SK-N-SH (cell line): Measurements from ENCODE around the gene NEK8. TPM values are rescaled to one million over a fixed set of nuclear protein-coding genes. Genes with fewer than 3 reads are reported as not detected.

ENCODE experiments used
- CTCF ChIA-PET: fragments of 300-600, 350-600 bp; formaldehyde crosslinking; extraction: SDS; loops from one replicate; lab custom pipeline; 2021; lab: Yijun Ruan, JAX
- POLR2A ChIA-PET: fragments of 350-600 bp; sonication (Branson Sonifier 250); formaldehyde crosslinking; extraction: SDS; loops from one replicate; lab custom pipeline; 2020; ENCODE audit warnings: antibody characterized with exemption, inconsistent platforms; lab: Yijun Ruan, JAX
- DNase-seq: peaks from one replicate; pipeline ENCODE4 v3.0.0; 2012
- H2AFZ ChIP-seq: fragments of 200-600 bp; sonication (generic); 2 replicates; pipeline ENCODE4 v1.8.1; 2016; ENCODE audit warnings: antibody characterized with exemption, mild to moderate bottlenecking, low read depth
- H3F3A ChIP-seq: fragments of 200-600 bp; sonication (generic); replicated peaks from 2 replicates; pipeline ENCODE3; 2016; ENCODE audit warnings: antibody characterized with exemption, mild to moderate bottlenecking; ENCODE audit not compliant: insufficient read depth
- H3K27ac ChIP-seq, 2 experiments: fragments of 200-500 bp in 1 of 2; fragments of 200-600 bp in 1 of 2; sonication (Bioruptor generic) in 1 of 2; sonication (generic), shearing (Covaris generic) in 1 of 2; 2 replicates each; pipeline versions ENCODE4 v1.5.1 to v1.6.1; 2014 to 2016; ENCODE audit warnings: low read depth in 2 of 2, inconsistent platforms in 1 of 2, low read length in 1 of 2, mild to moderate bottlenecking in 1 of 2, mixed read lengths in 1 of 2
- H3K27me3 ChIP-seq: fragments of 200-600 bp; sonication (generic), shearing (Covaris generic); 2 replicates; pipeline ENCODE4 v1.6.1; 2016; ENCODE audit warnings: mixed run types; ENCODE audit not compliant: insufficient read depth
- H3K36me3 ChIP-seq, 2 experiments: fragments of 200-500 bp in 1 of 2; fragments of 200-600 bp in 1 of 2; sonication (Bioruptor generic) in 1 of 2; sonication (generic) in 1 of 2; replicated peaks in 1 of 2; 2 replicates each; pipeline versions ENCODE3 to v1.5.1; 2014 to 2016; ENCODE audit warnings: low read length in 1 of 2, mild to moderate bottlenecking in 1 of 2; ENCODE audit not compliant: insufficient read depth in 2 of 2, control insufficient read depth in 1 of 2
- H3K4me1 ChIP-seq, 2 experiments: fragments of 200-500 bp in 1 of 2; fragments of 200-600 bp in 1 of 2; sonication (Bioruptor generic) in 1 of 2; sonication (generic), shearing (Covaris generic) in 1 of 2; 2 replicates each; pipeline versions ENCODE4 v1.5.1 to v1.6.1; 2014 to 2016; ENCODE audit warnings: low read depth in 1 of 2, low read length in 1 of 2, mixed run types in 1 of 2; ENCODE audit not compliant: insufficient read depth in 2 of 2, control insufficient read depth in 1 of 2
- H3K4me2 ChIP-seq: fragments of 200-600 bp; sonication (generic), shearing (Covaris generic); 2 replicates; pipeline ENCODE4 v1.6.1; 2017; ENCODE audit warnings: mixed run types
- H3K4me3 ChIP-seq, 2 experiments: fragments of 200-500 bp in 1 of 2; fragments of 200-600 bp in 1 of 2; sonication (Bioruptor generic) in 1 of 2; sonication (generic), shearing (Covaris generic) in 1 of 2; 2 replicates each; pipeline versions ENCODE4 v1.5.1 to v1.8.1; 2014 to 2016; ENCODE audit warnings: low read depth in 2 of 2, inconsistent platforms in 1 of 2, low read length in 1 of 2, mild to moderate bottlenecking in 1 of 2, mixed read lengths in 1 of 2, moderate library complexity in 1 of 2
- H3K79me2 ChIP-seq: fragments of 200-600 bp; sonication (generic); 2 replicates; pipeline ENCODE4 v1.8.1; 2017; ENCODE audit warnings: mild to moderate bottlenecking; ENCODE audit not compliant: insufficient read depth
- H3K9ac ChIP-seq: fragments of 200-600 bp; sonication (generic); 2 replicates; pipeline ENCODE4 v1.6.1; 2017; ENCODE audit warnings: mixed run types
- H3K9me2 ChIP-seq: fragments of 200-600 bp; sonication (generic); 2 replicates; pipeline ENCODE4 v1.6.1; 2017; ENCODE audit warnings: mixed run types
- H3K9me3 ChIP-seq: fragments of 200-600 bp; sonication (generic); 2 replicates; pipeline ENCODE4 v1.6.1; 2017; ENCODE audit warnings: mixed run types, mild to moderate bottlenecking, moderate library complexity
- H4K20me1 ChIP-seq: fragments of 200-600 bp; sonication (generic); 2 replicates; pipeline ENCODE4 v1.6.1; 2017; ENCODE audit warnings: mild to moderate bottlenecking, mixed run types; ENCODE audit not compliant: insufficient read depth
- ELF1 ChIP-seq: IDR thresholded peaks from 2 replicates; pipeline ENCODE4 v1.4.0; 2012
- EP300 ChIP-seq, 2 experiments: IDR thresholded peaks; 2 replicates each; pipeline versions ENCODE4 v1.4.0 to v1.6.1; 2012; ENCODE audit warnings: borderline replicate concordance in 1 of 2, low read depth in 1 of 2, low read length in 1 of 2
- EZH2phosphoT487 ChIP-seq: fragments of 200-600 bp; sonication (generic); IDR thresholded peaks from 2 replicates; pipeline ENCODE4 v1.6.1; 2017; ENCODE audit warnings: low read depth, mixed run types, mild to moderate bottlenecking, antibody characterized with exemption, moderate library complexity, borderline replicate concordance
- FOSL2 ChIP-seq: IDR thresholded peaks from 2 replicates; pipeline ENCODE4 v1.4.0; 2012; ENCODE audit warnings: low read depth, mild to moderate bottlenecking, moderate library complexity, borderline replicate concordance
- FOXJ3 ChIP-seq: sonication (generic); formaldehyde crosslinking; IDR thresholded peaks from 2 replicates; pipeline ENCODE4 v1.5.1; 2020; ENCODE audit warnings: mild to moderate bottlenecking, missing genetic modification reagents
- FOXM1 ChIP-seq: IDR thresholded peaks from 2 replicates; pipeline ENCODE4 v1.4.0; 2012; ENCODE audit warnings: low read depth, mild to moderate bottlenecking
- GABPA ChIP-seq: IDR thresholded peaks from 2 replicates; pipeline ENCODE4 v1.4.0; 2012; ENCODE audit warnings: low read depth, mild to moderate bottlenecking
- GATA2 ChIP-seq: sonication (generic); formaldehyde crosslinking; IDR thresholded peaks from 2 replicates; pipeline ENCODE4 v1.5.0; 2020; ENCODE audit warnings: mild to moderate bottlenecking, missing genetic modification reagents
- MEF2A ChIP-seq: IDR thresholded peaks from 2 replicates; pipeline ENCODE4 v1.4.0; 2012; ENCODE audit warnings: low read depth, borderline replicate concordance
- MXI1 ChIP-seq: IDR thresholded peaks from 2 replicates; pipeline ENCODE4 v1.6.1; 2012; ENCODE audit warnings: mild to moderate bottlenecking, low read depth, low read length, improper control_type of control experiment
- NFIC ChIP-seq: IDR thresholded peaks from 2 replicates; pipeline ENCODE4 v1.4.0; 2012; ENCODE audit warnings: borderline replicate concordance
- POLR2AphosphoS5 ChIP-seq: IDR thresholded peaks from 2 replicates; pipeline ENCODE4 v1.6.1; 2012; ENCODE audit warnings: low read depth, low read length
- RAD21 ChIP-seq: IDR thresholded peaks from 2 replicates; pipeline ENCODE4 v1.6.1; 2012; ENCODE audit warnings: mild to moderate bottlenecking, low read length
- RCOR1 ChIP-seq: fragments of 150-350 bp; IDR thresholded peaks from 2 replicates; pipeline ENCODE4 v1.6.1; 2017; ENCODE audit warnings: antibody characterized with exemption, low read length
- REST ChIP-seq: IDR thresholded peaks from 2 replicates; pipeline ENCODE4 v1.6.1; 2012; ENCODE audit warnings: mild to moderate bottlenecking, low read depth, low read length, moderate library complexity
- SIN3A ChIP-seq: IDR thresholded peaks from 2 replicates; pipeline ENCODE4 v1.6.1; 2012; ENCODE audit warnings: low read depth, mild to moderate bottlenecking, low read length, moderate library complexity, borderline replicate concordance
- SMC3 ChIP-seq: IDR thresholded peaks from 2 replicates; pipeline ENCODE4 v1.6.1; 2012; ENCODE audit warnings: low read depth, low read length, improper control_type of control experiment
- TCF12 ChIP-seq: IDR thresholded peaks from 2 replicates; pipeline ENCODE4 v1.4.0; 2012
- YY1 ChIP-seq: IDR thresholded peaks from 2 replicates; pipeline ENCODE4 v1.4.0; 2012; ENCODE audit warnings: low read depth, mild to moderate bottlenecking
- WGBS: methylation state at CpG from one replicate; pipeline ENCODE4 v1.1.6; 2017; ENCODE audit warnings: low lambda C conversion rate; 5-methylcytosine and 5-hydroxymethylcytosine counted together
- polyA plus RNA-seq, 3 experiments: library from polyadenylated mRNA; depleted of rRNA; stranded (reverse); fragments of >200 nt; gene quantifications; 2 replicates each; pipeline ENCODE4 v1.2.3, GENCODE V29; 2012
- TF ChIP-seq, protein P1 (sequence below): IDR thresholded peaks from 2 replicates; pipeline ENCODE4 v1.4.0; 2012; ENCODE audit warnings: low read depth, borderline replicate concordance
- TF ChIP-seq, protein P2 (sequence below): IDR thresholded peaks from 2 replicates; pipeline ENCODE4 v1.4.0; 2012; ENCODE audit warnings: low read depth, borderline replicate concordance
- TF ChIP-seq, protein P3 (sequence below): fragments of 200-600 bp; sonication (generic); IDR thresholded peaks from 2 replicates; pipeline ENCODE4 v1.6.1; 2017; ENCODE audit warnings: antibody characterized with exemption, mild to moderate bottlenecking, moderate library complexity
- TF ChIP-seq, protein P4 (sequence below): IDR thresholded peaks from 2 replicates; pipeline ENCODE4; 2012

Gene NEK8
- polyA plus RNA-seq (2012; rRNA removed): 6.0 and 11.0 TPM in 2 replicates
- polyA plus RNA-seq (2012; cell fraction: cytosol; rRNA removed): 3.3 and 3.7 TPM in 2 replicates
- polyA plus RNA-seq (2012; cell fraction: nucleus; rRNA removed): 26.3 and 30.9 TPM in 2 replicates

DNA sequence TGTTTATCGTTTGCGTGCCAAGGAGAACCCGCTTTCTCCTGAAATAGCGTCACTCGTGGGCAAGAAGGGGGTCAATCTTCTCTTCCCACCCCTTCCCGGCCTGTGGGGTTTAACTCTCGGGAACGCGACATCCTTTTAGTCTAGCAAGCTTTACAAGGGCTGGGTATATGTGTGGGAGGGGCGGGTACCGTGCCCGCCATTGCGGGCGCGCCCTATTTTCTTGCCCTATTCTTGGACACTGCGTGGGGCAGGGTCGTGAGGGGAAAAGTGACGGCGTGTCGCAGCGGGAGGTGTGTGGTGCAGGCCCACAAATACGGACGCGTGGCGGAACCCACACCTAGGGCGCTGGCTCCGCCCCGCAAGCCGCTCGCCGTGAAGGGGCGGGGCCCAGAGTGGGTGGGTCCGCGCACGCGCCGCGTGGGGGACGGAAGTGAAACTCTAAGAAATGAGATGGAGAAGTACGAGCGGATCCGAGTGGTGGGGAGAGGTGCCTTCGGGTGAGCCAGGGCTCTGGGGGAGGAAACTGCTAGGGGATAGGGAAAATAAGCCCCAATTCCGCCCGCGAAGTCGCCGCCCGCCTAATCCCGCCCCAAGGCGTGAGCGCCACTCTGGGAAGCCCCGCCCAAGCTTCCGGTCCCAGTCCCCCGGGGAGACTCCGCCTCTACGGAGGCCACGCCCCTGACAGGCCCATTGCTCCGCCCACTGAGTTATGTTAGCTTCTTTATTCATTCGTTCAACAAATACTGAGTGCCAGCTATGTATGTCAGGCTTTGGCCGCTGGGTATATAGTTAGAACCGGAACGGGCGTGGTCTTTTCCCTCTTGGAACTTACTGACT, at the start of gene NEK8:
TSS of gene NEK8 (plus strand) at position 425 of the 837 bp plus-strand sequence. CDS start at position 451, 26 bp downstream.
- CTCF ChIA-PET: interaction anchor here (0.9 to 11.1 kb wide), 15 partner anchors 10 to 396 kb away, joined by 4 to 612 read pairs (median 21); partner anchors contain the start of genes BLTP2, DHRS13, FLOT2 and PHF12
- TF ChIP-seq GATA2 (CRISPR knock-in tag) (no peak), REST (no peak), NFIC (no peak), YY1 (no peak), EZH2phosphoT487 (no peak), GABPA (peak; percentile 58), SMC3 (no peak), RCOR1 (no peak), SIN3A (no peak), ELF1 (peak; percentile 65; the same call in 1 of the 2 replicates), POLR2AphosphoS5 (peak; percentile 65; the same call in 1 of the 2 replicates), FOXM1 (no peak), MXI1 (peak; percentile 49; the same call in 1 of the 2 replicates), RAD21 (no peak), FOXJ3 (CRISPR knock-in tag) (no peak), TCF12 (no peak), FOSL2 (no peak), MEF2A (no peak), EP300 (IDR thresholded peaks at IDR 0.05; ENCODE audit: borderline replicate concordance in 1 of 2, low read depth in 1 of 2, low read length in 1 of 2) (no peak)
- TF ChIP-seq, protein P1, sequence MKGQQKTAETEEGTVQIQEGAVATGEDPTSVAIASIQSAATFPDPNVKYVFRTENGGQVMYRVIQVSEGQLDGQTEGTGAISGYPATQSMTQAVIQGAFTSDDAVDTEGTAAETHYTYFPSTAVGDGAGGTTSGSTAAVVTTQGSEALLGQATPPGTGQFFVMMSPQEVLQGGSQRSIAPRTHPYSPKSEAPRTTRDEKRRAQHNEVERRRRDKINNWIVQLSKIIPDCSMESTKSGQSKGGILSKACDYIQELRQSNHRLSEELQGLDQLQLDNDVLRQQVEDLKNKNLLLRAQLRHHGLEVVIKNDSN: no peak
- TF ChIP-seq, protein P2, sequence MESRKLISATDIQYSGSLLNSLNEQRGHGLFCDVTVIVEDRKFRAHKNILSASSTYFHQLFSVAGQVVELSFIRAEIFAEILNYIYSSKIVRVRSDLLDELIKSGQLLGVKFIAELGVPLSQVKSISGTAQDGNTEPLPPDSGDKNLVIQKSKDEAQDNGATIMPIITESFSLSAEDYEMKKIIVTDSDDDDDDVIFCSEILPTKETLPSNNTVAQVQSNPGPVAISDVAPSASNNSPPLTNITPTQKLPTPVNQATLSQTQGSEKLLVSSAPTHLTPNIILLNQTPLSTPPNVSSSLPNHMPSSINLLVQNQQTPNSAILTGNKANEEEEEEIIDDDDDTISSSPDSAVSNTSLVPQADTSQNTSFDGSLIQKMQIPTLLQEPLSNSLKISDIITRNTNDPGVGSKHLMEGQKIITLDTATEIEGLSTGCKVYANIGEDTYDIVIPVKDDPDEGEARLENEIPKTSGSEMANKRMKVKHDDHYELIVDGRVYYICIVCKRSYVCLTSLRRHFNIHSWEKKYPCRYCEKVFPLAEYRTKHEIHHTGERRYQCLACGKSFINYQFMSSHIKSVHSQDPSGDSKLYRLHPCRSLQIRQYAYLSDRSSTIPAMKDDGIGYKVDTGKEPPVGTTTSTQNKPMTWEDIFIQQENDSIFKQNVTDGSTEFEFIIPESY: no peak
- TF ChIP-seq, protein P3, sequence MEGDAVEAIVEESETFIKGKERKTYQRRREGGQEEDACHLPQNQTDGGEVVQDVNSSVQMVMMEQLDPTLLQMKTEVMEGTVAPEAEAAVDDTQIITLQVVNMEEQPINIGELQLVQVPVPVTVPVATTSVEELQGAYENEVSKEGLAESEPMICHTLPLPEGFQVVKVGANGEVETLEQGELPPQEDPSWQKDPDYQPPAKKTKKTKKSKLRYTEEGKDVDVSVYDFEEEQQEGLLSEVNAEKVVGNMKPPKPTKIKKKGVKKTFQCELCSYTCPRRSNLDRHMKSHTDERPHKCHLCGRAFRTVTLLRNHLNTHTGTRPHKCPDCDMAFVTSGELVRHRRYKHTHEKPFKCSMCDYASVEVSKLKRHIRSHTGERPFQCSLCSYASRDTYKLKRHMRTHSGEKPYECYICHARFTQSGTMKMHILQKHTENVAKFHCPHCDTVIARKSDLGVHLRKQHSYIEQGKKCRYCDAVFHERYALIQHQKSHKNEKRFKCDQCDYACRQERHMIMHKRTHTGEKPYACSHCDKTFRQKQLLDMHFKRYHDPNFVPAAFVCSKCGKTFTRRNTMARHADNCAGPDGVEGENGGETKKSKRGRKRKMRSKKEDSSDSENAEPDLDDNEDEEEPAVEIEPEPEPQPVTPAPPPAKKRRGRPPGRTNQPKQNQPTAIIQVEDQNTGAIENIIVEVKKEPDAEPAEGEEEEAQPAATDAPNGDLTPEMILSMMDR: no peak
- TF ChIP-seq, protein P4, sequence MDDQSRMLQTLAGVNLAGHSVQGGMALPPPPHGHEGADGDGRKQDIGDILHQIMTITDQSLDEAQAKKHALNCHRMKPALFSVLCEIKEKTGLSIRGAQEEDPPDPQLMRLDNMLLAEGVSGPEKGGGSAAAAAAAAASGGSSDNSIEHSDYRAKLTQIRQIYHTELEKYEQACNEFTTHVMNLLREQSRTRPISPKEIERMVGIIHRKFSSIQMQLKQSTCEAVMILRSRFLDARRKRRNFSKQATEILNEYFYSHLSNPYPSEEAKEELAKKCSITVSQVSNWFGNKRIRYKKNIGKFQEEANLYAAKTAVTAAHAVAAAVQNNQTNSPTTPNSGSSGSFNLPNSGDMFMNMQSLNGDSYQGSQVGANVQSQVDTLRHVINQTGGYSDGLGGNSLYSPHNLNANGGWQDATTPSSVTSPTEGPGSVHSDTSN: no peak

More for the DNA sequence above, at the start of gene NEK8:
- Histone ChIP-seq H3K4me3 (peak within 1 kb of the TSS; percentile 67 to 81), H4K20me1 (peaks cover 6% of the 10 kb centered on the region), H3K36me3 (peaks cover 7 to 12% of the 10 kb centered on the region in 2 experiments), H3K4me1 (peaks cover 8 to 29% of the 10 kb centered on the region in 2 experiments; a peak in 3 of 4 replicates), H3K9me2 (no peaks in the 10 kb centered on the region), H3K9ac (peak within 1 kb of the TSS; percentile 90), H3F3A (peaks cover 44% of the 10 kb centered on the region), H3K27me3 (no peaks in the 10 kb centered on the region), H3K79me2 (no peaks in the 10 kb centered on the region), H3K4me2 (peak within 1 kb of the TSS; percentile 99), H3K9me3 (no peaks in the 10 kb centered on the region), H3K27ac (peak within 1 kb of the TSS; percentile 97), H2AFZ (peak within 1 kb of the TSS; percentile 81)
- POLR2A ChIA-PET: interaction anchor here (1.3 to 4.5 kb wide), 5 partner anchors 9 to 174 kb away, joined by 3 to 90 read pairs (median 11); partner anchors contain the start of genes DHRS13, FLOT2, RPL23A and TRAF4
- peak; percentile 93 for DNase-seq
- WGBS: 1% methylated on average over 46 of the region's 64 CpGs
